Measurements from ENCODE around the gene CCDC54. TPM values are rescaled to one million over a fixed set of nuclear protein-coding genes. Genes with fewer than 3 reads are reported as not detected.
A peak's percentile ranks its signal among the peaks of the same experiment; 100 is the strongest.

Gene CCDC54
- total RNA-seq, 1 experiment from 2014 or later, result not detected

DNA sequence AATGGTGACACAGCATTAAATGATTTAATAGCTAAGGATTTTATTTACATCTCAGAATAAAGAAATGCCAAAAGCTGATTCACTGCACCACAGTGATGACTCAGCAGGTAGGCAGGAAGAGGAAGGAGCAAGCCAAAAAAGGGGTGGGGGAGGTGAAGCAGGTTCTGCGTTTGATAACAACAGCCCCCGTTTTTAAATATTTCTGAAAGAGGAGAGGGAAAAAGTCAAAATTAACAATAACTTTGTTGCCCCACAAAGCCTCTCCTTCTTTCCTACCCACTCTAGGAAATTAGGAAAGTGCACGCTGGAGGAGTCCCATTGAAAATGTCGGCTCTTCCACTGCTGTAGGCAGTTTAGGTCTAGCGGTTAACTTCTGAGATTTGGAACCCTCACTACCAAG lies 9.9 kb upstream of the CCDC54 start:
- no peaks in the 10 kb centered on the region for H3K79me1 ChIP-seq (ENCODE audit: insufficient read depth, low read depth, low read length, poor library complexity, severe bottlenecking)
- no peaks in the 10 kb centered on the region; a peak in 1 of 5 replicates for H3K9me3 Mint-ChIP-seq
- no peak overlapping the region for H3K4me3 Mint-ChIP-seq
- no peak overlapping the region for H3T11ph ChIP-seq (ENCODE audit: low read length)
- H3K27ac Mint-ChIP-seq, result peak overlapping the region in 2 of 3 experiments; percentile 78 to 87; a peak in 3 of 7 replicates
- no peak overlapping the region for H2BK120ac ChIP-seq (ENCODE audit: low read depth, low read length, poor library complexity, severe bottlenecking)
- H3K9ac ChIP-seq (ENCODE audit: extremely low read depth, insufficient read length, low read length), result no peak overlapping the region
- no peak overlapping the region for H2BK5ac ChIP-seq (ENCODE audit: insufficient read length, low read length)
- no peak overlapping the region for H3K4ac ChIP-seq (ENCODE audit: low read depth, low read length)
- TF ChIP-seq, protein P1, sequence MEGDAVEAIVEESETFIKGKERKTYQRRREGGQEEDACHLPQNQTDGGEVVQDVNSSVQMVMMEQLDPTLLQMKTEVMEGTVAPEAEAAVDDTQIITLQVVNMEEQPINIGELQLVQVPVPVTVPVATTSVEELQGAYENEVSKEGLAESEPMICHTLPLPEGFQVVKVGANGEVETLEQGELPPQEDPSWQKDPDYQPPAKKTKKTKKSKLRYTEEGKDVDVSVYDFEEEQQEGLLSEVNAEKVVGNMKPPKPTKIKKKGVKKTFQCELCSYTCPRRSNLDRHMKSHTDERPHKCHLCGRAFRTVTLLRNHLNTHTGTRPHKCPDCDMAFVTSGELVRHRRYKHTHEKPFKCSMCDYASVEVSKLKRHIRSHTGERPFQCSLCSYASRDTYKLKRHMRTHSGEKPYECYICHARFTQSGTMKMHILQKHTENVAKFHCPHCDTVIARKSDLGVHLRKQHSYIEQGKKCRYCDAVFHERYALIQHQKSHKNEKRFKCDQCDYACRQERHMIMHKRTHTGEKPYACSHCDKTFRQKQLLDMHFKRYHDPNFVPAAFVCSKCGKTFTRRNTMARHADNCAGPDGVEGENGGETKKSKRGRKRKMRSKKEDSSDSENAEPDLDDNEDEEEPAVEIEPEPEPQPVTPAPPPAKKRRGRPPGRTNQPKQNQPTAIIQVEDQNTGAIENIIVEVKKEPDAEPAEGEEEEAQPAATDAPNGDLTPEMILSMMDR (conservative IDR thresholded peaks at IDR 0.05), result no peak
- no peak overlapping the region for H2BK20ac ChIP-seq (ENCODE audit: low read depth, low read length, poor library complexity, severe bottlenecking)
- H3K23ac ChIP-seq (ENCODE audit: insufficient read length, low read depth, low read length), result no peak overlapping the region
- no peak overlapping the region for H2AK5ac ChIP-seq (ENCODE audit: insufficient read length, low read length)
- peaks cover 3% of the 10 kb centered on the region; the same call in 1 of the 2 replicates for H3K4me1 ChIP-seq (ENCODE audit: insufficient read depth, low read length)
- H2AFZ ChIP-seq (ENCODE audit: low read length), result peak overlapping the region; percentile 52
- no peak overlapping the region for H4K8ac ChIP-seq (replicated peaks; ENCODE audit: insufficient read length, low read depth, low read length)
- no peaks in the 10 kb centered on the region for H3K23me2 ChIP-seq (ENCODE audit: insufficient read length, low read depth, low read length, poor library complexity, severe bottlenecking)
- H3K9me3 ChIP-seq (ENCODE audit: control insufficient read depth, low read depth, low read length), result no peaks in the 10 kb centered on the region
- H2BK15ac ChIP-seq (ENCODE audit: low read depth, low read length), result no peak overlapping the region
- no peaks in the 10 kb centered on the region for H3K27me3 ChIP-seq (ENCODE audit: insufficient read depth, low read length)
- H2BK12ac ChIP-seq (ENCODE audit: insufficient read length, low read depth, low read length), result no peak overlapping the region
- no peaks in the 10 kb centered on the region for H3K79me2 ChIP-seq (ENCODE audit: insufficient read depth, low read length)
- no peaks in the 10 kb centered on the region for H4K20me1 ChIP-seq (ENCODE audit: control insufficient read depth, insufficient read depth, insufficient read length)
- no peak overlapping the region for H3K56ac ChIP-seq (ENCODE audit: insufficient read length, low read depth, low read length)
- H3K27ac ChIP-seq (ENCODE audit: insufficient read length, low read depth, low read length), result no peak overlapping the region
- H4K91ac ChIP-seq (ENCODE audit: insufficient read length, low read depth, low read length), result no peak overlapping the region
- H3K14ac ChIP-seq (ENCODE audit: insufficient read depth, low read length), result no peak overlapping the region
- DNase-seq, result no peak
- no peak overlapping the region for H4K5ac ChIP-seq (ENCODE audit: insufficient read length, low read depth, low read length)
- no peak overlapping the region for H3K4me2 ChIP-seq (ENCODE audit: insufficient read depth, insufficient read length, low read length)
- H3K27me3 Mint-ChIP-seq (ENCODE audit: low read depth), result no peaks in the 10 kb centered on the region
- no peak overlapping the region for H3K18ac ChIP-seq (ENCODE audit: insufficient read length, low read depth, low read length)
- H3K4me1 Mint-ChIP-seq, result peaks cover 24 to 32% of the 10 kb centered on the region in 2 experiments
- H3K36me3 Mint-ChIP-seq (ENCODE audit: insufficient read depth in 1 of 3, low read depth in 3 of 3), result peaks cover 0 to 5% (median 0%) of the 10 kb centered on the region in 3 experiments; a peak in 3 of 7 replicates
- no CpG with 5 or more reads among the region's 5 CpGs for WGBS (ENCODE audit: extremely low coverage, insufficient read length, low lambda C conversion rate)

Data from H9 (cell line).